Nucleus accumbens (tissue), 56 donors: ENCODE data around the gene CRYGN.

Experiments used
- DNase-seq, 56 donors: peaks; one replicate each; lab custom pipeline; 2025; lab: John Stamatoyannopoulos, UW

Gene CRYGN

DNA sequence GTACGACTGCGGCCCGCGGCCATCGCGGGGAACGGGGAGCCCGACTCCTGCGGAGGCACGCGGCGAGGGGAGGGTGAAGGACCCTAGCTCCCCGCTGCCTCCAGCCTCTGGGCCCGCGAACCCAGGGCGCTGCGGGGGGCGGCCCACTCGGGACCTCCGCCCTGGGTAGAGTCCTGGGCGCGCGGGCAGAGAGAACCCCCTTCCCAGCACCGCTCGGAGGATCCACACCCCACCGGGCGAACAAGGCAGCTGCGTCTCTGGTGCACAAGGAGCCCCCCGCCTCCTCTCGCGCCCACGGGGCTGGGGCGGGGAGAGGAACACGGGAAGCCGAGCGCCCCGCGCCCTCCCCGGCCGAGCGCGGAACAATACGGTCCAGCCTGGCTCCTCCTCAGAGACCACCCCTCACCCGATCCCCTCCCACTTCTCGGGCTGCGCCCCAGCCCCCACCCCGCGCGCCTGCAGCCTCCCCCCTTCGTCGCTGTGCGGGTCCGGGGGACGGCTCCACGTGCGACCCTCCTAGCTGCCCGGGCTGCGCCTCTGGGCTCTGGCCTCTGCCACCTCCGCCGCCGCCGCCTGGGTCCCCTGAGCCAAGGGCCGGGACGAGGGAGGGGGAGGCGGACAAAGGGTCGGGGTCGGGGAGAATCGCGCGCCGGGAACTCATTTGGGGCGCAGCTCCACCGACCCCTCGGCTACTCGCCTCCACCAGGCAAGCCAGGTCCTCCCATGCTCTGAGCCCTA lies 30.1 kb downstream of the CRYGN start, which contains the start of gene WDR86:
Gene WDR86, minus strand, starts transcription at position 372 of the 738 bp plus-strand sequence. CDS start 449 bp downstream, outside the sequence.
- DNase-seq = peak in 1 of 56 donors; percentile 20

DNA sequence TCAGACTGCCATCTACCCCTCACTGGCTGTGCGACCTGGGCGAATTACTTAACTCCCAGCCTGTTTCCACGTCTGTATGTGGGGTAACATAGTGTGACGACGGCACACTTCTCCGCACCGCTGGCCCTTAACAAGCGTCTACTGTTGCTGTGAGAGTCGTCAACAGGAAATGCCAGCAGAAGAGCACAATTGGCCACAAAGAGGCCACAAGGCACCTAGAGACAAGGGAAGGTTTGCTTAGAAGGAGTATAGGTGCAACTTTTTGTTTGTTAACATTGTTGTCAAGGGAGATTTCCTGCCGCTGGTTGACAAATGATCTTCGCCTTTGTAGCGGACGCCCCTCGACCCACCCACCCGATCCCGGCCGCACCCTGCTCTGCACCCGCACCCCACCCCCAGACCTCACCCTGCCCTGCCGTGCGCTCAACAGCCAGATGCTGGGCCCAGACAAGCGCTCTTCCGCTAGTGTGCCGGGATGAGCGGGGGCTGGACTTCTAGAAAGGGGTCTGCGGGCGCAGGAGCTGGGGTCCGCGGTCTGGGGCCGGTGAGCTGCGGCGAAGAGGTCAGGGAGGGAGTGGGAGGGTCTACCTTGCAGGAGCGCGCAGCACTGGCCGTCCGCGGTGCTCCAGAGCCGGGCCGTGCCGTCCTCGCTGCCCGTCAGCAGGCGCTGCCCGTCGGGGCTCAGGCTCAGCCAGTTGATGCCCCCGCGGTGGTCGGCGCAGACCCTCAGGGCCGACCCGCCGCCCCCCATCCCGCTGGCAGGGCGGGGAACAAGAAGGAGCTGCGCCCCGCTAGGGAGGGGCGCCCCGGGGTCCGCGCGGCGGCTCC lies 30.9 kb downstream of the CRYGN start:
- no peak for DNase-seq

DNA sequence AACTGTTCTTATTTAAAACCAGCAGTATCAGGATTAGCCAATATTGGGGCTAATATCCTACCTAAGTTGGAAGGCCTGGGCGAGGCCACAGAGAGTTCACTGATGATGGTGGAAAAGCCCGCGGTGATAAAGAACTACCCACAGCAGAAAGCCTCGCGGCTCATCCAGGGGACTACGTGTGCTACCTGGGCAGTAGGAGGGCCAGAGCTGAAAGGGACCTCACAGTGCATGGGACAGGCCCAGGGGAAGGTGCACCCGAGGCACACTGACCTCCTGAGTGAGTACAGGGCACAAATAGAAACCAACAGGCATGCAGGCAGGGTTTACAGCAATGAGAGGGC lies 31.5 kb downstream of the CRYGN start:
- DNase-seq = no peak

DNA sequence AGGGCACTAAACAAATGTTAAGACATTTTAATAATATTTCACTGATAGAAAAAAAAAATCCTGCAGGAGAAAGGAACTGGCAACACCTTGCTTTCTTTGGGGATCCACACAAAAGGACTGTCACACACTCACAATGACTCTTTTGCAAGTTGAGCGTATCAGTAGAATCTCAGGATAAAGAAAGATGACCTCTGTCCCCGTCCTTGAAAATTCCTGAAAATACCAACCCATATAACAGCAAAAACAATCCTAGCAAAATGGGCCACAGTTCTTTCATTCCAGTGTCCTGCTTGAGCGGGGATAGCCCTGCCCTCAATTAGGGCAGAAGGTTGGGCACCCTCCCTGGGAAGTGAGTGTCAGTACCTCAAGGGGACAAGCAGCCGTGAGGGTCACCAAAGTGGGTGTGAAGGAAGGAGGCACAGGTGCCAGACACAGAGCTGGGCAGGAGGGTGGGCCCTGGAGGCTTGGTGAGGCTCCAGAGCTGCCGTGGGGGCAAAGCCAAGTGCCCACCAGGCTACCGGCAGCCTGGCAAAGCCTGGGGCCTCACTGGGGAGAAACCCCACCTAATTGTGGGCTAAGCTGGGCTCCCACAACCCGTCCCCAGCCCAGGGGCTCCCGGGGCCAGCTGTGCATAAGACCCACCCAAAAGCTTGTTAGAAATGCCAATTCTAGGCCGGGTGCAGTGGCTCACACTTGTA lies 32.9 kb downstream of the CRYGN start:
- DNase-seq = no peak

DNA sequence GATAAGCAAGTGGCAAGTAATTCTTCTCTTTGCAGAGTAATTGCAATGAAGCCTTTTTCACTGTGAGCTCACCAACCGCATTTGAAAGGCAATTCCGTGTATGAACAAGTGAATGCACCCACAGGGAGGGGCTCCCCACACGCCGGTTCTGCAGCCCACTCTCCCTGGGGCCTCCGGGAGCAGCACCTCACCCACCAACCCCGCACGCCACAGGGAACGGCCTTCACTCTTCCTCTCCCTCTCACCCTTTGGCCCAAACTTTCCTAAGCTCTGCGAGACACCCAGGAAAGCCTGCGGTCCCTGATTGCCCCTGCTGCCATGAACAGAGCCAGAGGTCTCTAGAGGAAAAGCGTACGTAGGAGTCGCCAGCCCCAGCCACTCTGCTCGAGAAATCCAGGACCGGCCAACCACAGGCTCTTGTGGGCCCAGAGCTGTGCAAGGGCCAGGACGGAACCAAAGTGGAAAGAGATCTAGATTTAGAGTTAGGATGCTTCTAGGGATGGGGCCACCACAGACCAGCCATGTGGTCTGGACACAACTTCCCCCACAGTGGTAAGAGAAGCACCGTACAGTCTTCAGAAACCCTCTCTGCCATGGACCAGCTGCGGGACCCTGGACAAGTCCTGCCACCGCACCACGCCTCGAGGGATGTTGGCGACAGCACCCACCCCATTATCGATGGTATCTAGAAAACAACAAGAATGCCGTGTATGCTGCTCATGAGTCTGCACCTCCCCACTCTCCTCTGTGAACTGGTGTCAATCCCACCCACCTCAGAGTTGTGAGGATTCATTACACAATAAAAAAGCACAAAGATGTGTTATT lies 33.7 kb downstream of the CRYGN start:
- no peak for DNase-seq

DNA sequence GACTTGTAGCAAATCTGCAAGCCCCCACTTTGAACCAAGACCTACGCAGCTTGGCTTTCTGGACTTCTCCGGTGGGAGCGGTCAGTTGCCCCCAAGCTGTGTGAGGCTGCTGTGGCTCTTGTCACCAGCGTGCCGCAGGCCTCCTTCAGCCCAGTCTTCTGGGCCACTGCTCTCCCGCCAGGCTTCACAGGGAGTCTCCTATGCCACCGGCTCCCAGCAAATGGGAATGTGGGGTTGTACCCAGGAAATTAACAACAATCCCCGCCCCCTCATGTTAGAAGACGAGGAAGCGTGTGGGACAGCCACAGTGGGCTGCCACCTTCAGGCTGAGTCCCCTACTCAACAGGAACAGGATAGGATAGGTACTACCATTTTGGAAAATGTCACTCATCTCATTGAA lies 34.4 kb downstream of the CRYGN start:
- DNase-seq = no peak

DNA sequence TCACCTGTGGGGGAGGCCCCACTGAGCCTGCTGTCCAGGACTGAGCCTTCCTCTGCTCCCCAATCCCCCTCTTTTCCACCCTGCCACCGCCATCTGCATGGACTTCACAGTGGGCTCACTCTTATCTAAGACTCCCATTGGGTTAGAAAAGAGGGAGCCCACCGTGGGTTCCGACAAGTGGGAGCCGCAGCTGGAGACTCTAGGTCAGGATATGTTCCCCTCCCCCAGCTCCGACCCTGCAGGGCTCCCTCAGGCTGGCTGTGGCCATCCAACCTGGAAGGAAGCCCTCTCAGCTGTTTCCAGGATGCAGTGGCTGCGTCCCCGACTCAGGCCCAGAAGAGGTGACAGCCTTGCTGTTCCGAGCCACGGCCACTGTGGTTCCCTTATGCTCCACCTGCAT lies 34.9 kb downstream of the CRYGN start:
- DNase-seq = no peak

DNA sequence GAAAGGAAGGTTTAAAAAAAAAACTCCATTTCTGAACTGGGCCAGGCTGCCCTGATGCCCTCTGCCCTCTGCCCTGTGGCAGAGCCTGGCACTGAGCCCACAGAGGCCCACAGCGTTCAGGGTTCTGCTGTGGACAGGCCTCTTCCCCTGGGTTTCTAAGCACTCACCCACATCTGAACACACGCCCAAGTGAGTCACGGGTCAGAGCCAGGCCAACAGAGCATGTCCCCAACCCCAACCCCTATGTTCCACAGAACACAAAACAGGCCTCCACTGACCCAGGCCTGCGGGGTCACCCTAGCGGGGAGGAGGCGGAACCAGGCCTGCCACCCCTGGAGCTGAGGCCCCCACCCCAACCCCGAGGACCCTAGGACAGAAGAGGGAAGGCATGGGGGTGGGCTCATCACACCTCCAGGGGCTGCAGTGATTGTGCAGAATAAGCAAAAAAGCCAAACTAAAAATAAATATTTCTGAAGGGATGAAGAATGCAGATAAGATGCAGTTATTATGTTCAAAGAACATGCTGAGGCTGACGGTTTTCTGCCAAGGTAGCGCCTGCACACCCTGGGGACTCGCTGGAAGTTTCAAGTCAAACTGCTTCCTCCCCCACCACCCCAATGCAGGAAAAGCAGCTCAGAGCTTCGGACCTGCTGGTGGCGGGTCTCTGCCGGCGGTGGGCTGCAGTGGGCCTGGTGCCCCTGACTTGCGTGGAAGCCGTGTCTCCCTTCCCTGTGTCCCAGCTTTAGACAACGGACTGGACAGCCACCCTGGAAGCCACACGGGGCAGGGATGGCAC lies 35.5 kb downstream of the CRYGN start:
- DNase-seq = no peak

DNA sequence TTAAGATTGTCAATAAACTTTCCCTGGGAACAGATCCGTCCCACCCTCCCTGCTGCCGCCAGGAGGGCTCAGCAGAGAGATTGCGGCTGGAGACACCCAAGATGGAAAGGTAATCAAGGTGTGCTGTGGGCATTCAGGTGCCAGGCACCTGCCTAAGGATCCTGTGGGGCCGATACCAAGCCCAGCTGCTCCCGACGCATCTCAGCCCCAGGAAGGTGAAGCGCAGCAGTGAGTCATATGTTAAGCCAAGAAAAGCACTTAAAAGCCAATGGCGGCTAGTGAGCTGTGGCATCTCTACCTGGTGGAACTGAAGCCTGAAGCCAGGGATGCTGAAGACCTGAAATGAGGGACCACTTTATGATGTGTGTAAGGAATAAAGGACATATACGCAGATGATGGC lies 36.2 kb downstream of the CRYGN start:
- DNase-seq = no peak

DNA sequence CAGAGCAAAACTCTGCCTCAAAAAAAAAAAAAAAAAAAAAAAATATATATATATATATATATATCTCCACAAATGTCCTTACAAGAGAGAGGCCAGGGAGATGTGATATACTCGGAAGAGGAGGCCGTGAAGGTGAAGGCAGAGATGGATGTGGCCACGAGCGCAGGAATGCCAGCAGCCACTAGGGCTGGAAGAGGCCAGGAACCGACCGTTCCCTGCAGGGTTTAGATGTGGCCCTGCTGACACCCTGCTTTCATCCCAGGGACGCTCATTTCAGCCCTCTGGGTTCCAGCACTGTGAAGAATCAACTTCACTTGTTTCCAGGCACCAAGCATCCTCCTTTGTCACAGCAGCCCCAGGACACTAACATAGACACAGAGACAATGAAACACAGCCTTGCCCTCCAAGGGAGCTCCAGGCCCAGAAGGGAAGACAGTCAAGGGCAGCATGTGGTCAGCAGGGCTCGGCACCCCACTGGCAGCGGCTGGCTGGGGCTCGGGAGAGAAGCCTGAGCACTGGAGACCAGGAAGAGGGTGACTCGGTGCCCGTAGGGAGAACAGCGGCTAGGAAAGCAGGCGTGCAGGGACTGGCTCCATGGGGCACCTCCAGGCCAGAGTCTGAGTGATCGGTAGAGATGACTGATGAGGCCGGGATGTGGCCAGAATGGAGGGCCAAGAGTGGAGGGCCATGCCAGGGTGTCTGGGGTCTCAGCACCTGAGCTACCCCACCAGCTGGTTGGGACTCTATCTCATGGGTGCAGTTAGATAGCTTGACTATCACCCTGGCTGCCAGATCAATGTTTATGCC lies 37.7 kb downstream of the CRYGN start:
- DNase-seq = no peak

DNA sequence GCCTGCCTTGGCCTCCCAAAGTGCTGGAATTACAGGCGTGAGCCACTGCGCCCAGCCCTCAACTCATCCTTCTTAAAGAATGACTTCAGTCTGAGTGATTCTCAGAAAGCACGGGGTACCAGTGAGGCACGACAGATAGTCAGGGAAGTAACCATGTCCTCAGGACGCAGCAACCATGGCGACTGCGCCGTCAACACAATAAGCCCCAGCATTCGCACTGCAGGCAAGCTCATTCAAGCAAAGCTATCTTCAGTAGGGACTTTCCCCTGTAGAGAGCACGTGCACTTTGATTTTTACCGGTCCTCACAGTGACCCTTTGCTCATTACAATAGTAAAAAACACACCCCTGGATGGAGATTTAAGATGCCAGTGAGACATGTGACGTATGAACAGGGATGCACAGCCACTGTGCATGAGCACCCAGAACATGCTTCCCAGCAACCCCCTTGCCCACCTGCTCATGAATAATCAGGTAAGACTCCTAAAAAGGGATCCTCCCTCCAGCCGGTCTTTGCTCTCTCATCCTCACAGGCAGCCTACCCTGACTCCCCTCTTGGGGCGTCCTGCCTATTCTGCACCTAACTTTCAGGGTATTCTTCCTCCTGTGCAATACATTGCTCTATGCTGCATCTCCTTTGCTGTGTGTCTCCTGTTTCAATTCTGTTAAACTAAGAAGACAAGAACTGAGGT lies 39.2 kb downstream of the CRYGN start:
- DNase-seq = no peak

DNA sequence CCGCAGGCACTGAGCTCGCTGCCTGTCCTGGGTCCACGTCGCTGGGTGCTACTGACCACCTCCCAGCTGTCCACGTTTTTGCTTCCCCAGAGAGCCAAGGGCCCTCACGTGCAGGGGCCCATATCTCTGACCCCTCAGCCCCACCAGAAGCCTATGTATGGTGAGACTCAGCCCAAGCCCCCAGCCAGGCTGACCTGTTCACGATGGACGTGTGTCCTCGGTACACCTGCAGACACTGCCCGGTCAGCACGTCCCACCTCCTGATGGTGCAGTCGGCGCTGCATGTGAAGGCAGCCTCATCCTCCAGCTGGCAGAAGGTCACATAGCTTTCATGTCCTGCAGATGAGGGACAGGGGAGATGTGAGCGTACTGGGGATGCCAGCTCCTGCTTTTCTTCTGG lies 40.0 kb downstream of the CRYGN start:
- no peak for DNase-seq

DNA sequence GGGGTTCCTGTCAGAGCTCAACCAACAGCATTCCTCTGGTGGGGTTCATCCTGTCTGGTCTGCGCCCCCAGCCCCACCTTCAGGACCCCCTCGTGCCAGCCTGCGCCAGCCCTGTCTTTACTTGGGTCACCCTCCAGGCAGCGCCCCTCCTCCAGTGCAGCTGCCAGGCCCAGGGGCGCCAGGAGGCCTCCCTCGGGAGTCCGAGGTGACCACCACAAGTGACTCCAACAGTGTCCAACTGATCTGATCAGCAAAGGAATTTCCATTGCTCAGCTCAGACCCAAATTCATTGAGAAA lies 40.7 kb downstream of the CRYGN start:
- no peak for DNase-seq

DNA sequence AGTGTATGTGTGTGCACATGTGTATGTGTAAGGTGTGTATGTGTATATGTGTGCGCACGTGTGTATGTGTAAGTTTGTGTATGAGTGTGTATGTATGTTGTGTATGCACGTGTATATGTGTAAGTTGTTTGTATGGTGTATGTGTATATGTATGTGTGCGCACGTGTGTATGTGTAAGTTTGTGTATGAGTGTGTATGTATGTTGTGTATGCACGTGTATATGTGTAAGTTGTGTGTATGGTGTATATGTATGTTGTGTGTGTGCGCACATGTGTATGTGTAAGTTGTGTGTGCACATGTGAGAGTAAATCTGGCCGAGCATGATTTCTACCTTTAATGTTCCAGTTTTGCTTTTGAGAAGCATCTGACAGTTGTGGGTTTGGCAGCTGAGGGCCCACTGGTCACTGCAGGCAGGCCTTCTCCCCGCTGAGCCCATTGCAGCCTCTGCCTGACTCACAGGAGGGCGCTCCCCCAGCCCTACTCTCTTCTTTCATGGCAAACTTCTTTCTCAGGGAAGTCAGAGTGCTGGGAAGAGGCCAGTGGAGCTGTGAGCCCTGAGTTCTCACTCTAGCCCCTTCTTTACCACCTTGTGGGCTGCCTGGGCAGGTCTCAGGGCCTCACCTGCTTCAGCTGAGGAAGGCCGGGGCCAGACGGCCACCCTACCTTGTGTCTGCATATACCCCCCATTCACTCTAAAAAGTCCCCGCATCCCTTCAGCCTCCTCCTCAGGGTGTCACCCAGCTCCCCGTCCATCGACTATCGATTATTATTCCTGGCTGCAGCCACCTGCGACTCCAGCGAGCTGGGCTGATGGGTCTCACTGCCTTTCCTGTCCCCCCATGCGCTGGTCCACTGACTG lies 41.3 kb downstream of the CRYGN start:
- no peak for DNase-seq

DNA sequence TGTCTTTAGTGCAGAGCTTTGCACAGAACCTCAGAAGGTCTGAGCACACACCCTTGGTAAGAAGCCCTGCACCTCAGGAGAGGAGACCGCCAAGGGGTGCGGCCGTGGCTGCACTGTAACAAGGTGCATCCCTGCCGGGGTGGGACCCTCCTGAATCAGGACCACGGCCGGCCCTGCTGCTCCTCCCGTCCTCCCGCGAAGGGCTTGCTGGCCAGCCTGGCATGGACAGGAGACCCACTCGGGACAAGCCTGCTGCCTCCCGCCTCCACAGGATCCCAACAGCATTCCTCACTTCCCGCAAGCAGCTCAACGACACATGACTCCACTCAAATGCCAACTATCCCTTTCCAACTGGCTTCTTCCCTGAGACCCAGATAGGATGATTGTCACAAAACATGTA lies 42.9 kb downstream of the CRYGN start:
- no peak for DNase-seq

DNA sequence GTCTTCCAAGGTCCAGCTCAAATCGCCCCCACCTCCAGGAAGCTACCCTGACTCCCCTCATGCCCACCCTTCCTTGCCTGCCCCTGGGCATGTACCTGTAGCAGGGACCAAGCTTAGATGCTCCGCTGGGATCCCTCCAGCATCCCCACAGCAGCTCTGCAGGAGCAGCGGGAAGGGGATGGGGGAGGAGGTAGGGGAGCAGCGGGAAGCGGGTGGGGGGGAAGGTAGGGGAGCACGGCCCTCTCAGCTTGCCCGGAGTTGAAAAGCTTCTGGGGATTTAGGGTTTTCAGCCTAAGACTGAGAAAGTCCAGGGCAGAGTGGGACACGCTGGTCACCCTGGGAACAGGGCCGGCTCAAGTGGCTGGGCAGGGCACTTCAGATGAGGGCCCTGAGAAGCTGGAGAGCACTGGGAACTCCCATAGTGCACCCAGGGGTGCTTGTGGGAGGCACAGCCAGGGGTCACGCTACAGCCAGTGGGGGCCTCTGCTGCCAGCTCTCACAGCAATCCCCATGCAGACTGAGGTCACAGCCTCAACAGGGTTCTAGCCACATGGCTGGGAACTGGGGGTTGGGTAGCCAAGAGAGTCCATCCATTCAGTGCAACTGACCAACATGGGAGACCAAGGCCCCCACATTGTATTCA lies 43.5 kb downstream of the CRYGN start:
- no peak for DNase-seq

DNA sequence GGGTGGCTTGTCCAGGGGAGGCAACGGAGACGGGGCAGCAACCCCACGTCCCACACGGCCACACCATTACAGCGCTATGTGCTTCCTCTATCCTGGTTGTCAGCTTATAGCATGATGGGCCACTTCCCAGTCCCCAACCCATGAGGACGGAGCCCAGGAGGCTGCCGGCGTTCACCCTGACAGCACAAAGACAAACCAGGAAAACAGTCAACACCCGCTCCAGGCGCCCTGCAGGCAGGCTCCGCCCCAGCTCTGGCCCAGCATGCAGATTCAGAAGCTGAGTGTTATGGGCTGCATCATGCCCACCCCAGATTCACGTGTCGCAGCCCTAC lies 44.9 kb downstream of the CRYGN start:
- no peak for DNase-seq
